Mesodermal cell (in vitro differentiated cells): ENCODE data around the gene DEGS2.
A peak's percentile ranks its signal among the peaks of the same experiment; 100 is the strongest.

ENCODE experiments used
- H3K27ac ChIP-seq: 2 replicates; pipeline ENCODE4 v1.7.0; 2013; ENCODE audit warnings: mild to moderate bottlenecking, low read depth, low read length, moderate library complexity; ENCODE audit not compliant: severe bottlenecking
- H3K36me3 ChIP-seq: 2 replicates; pipeline ENCODE4 v1.7.1; 2013; ENCODE audit warnings: mild to moderate bottlenecking, low read length, moderate library complexity; ENCODE audit not compliant: control insufficient read depth, insufficient read depth
- H3K4me1 ChIP-seq: one replicate; pipeline ENCODE4 v1.7.1; 2013; ENCODE audit warnings: mild to moderate bottlenecking, low read length; ENCODE audit not compliant: insufficient read depth, control insufficient read depth, poor library complexity, severe bottlenecking
- H3K4me3 ChIP-seq: 2 replicates; pipeline ENCODE4 v1.7.0; 2013; ENCODE audit warnings: low read length, control low read depth, mild to moderate bottlenecking; ENCODE audit not compliant: insufficient read depth, poor library complexity, severe bottlenecking; ENCODE audit errors: extremely low read depth
- H3K9me3 ChIP-seq: 2 replicates; pipeline ENCODE4 v1.7.1; 2013; ENCODE audit warnings: mild to moderate bottlenecking, low read length, moderate library complexity; ENCODE audit not compliant: control insufficient read depth
- WGBS, 2 experiments: methylation state at CpG; one replicate each; pipeline ENCODE4 v1.1.5; 2013; ENCODE audit warnings: missing lambda C conversion rate in 2 of 2; ENCODE audit not compliant: insufficient coverage in 2 of 2; 5-methylcytosine and 5-hydroxymethylcytosine counted together

Gene DEGS2

GRCh38 chr14:100178691-100179090, 19.2 kb upstream of the DEGS2 start:
- WGBS, 2 experiments: 92 to 100% methylated on average over 3 to 7 of the region's 7 CpGs
- no peaks in the 10 kb centered on the region for H3K9me3 ChIP-seq
- no peak overlapping the region for H3K4me3 ChIP-seq
- H3K36me3 ChIP-seq: no peaks in the 10 kb centered on the region
- no peaks in the 10 kb centered on the region for H3K4me1 ChIP-seq
- no peak overlapping the region for H3K27ac ChIP-seq

GRCh38 chr14:100176811-100177327, 17.4 kb upstream of the DEGS2 start:
- H3K27ac ChIP-seq: no peak overlapping the region
- no peaks in the 10 kb centered on the region for H3K4me1 ChIP-seq
- 93 to 97% methylated on average over 14 of the region's 14 CpGs for WGBS, 2 experiments
- H3K4me3 ChIP-seq: no peak overlapping the region
- no peaks in the 10 kb centered on the region for H3K36me3 ChIP-seq
- no peaks in the 10 kb centered on the region for H3K9me3 ChIP-seq

GRCh38 chr14:100173353-100173752, 13.9 kb upstream of the DEGS2 start:
- 63 to 76% methylated on average over 4 to 5 of the region's 7 CpGs for WGBS, 2 experiments
- Histone ChIP-seq H3K4me1 (no peaks in the 10 kb centered on the region), H3K36me3 (no peaks in the 10 kb centered on the region), H3K9me3 (no peaks in the 10 kb centered on the region), H3K4me3 (no peak overlapping the region), H3K27ac (no peak overlapping the region)

GRCh38 chr14:100172811-100173210, 13.4 kb upstream of the DEGS2 start:
- Histone ChIP-seq H3K27ac (no peak overlapping the region), H3K36me3 (no peaks in the 10 kb centered on the region), H3K4me3 (no peak overlapping the region), H3K4me1 (no peaks in the 10 kb centered on the region), H3K9me3 (no peaks in the 10 kb centered on the region)
- 87 to 96% methylated on average over 3 to 5 of the region's 5 CpGs for WGBS, 2 experiments

GRCh38 chr14:100170880-100171279, 11.4 kb upstream of the DEGS2 start:
- no peaks in the 10 kb centered on the region for H3K4me1 ChIP-seq
- no peak overlapping the region for H3K4me3 ChIP-seq
- H3K9me3 ChIP-seq: no peaks in the 10 kb centered on the region
- H3K27ac ChIP-seq: no peak overlapping the region
- 94 to 95% methylated on average over 2 of the region's 2 CpGs for WGBS, 2 experiments
- no peaks in the 10 kb centered on the region for H3K36me3 ChIP-seq

GRCh38 chr14:100168506-100168905, 9.1 kb upstream of the DEGS2 start:
- no CpG with 5 or more reads among the region's 1 CpG for WGBS, 2 experiments

GRCh38 chr14:100165831-100166440, 6.5 kb upstream of the DEGS2 start:
- H3K4me3 ChIP-seq: no peak overlapping the region
- no peaks in the 10 kb centered on the region for H3K4me1 ChIP-seq
- no peaks in the 10 kb centered on the region for H3K36me3 ChIP-seq
- H3K27ac ChIP-seq: no peak overlapping the region
- H3K9me3 ChIP-seq: no peaks in the 10 kb centered on the region
- no CpG with 5 or more reads among the region's 16 CpGs for WGBS, 2 experiments

More at GRCh38 chr14:100168506-100168905, 9.1 kb upstream of the DEGS2 start:
- no peak overlapping the region for H3K27ac ChIP-seq
- no peaks in the 10 kb centered on the region for H3K36me3 ChIP-seq
- H3K4me3 ChIP-seq: no peak overlapping the region
- no peaks in the 10 kb centered on the region for H3K9me3 ChIP-seq
- H3K4me1 ChIP-seq: no peaks in the 10 kb centered on the region

- Histone ChIP-seq H3K36me3 (no peaks in the 10 kb centered on the region), H3K27ac (no peak overlapping the region), H3K4me1 (no peaks in the 10 kb centered on the region), H3K4me3 (no peak overlapping the region), H3K9me3 (no peaks in the 10 kb centered on the region)
- 51 to 61% methylated on average over 24 to 25 of the region's 27 CpGs for WGBS, 2 experiments
Observed at GRCh38 chr14:100165376-100165775, 5.9 kb upstream of the DEGS2 start.

- H3K9me3 ChIP-seq: no peaks in the 10 kb centered on the region
- 90 to 92% methylated on average over 4 to 7 of the region's 7 CpGs for WGBS, 2 experiments
- H3K36me3 ChIP-seq: no peaks in the 10 kb centered on the region
- H3K27ac ChIP-seq: no peak overlapping the region
- no peak overlapping the region for H3K4me3 ChIP-seq
- no peaks in the 10 kb centered on the region for H3K4me1 ChIP-seq
Observed at GRCh38 chr14:100160534-100160916, 1.1 kb upstream of the DEGS2 start.

GRCh38 chr14:100159865-100160533, 554 bp upstream of the DEGS2 start:
- H3K9me3 ChIP-seq: peaks cover under 1% of the 10 kb centered on the region
- H3K4me3 ChIP-seq: no peak overlapping the region
- no peaks in the 10 kb centered on the region for H3K4me1 ChIP-seq
- no peak overlapping the region for H3K27ac ChIP-seq
- WGBS, 2 experiments: 10 to 20% methylated on average over 15 to 34 of the region's 39 CpGs
- H3K36me3 ChIP-seq: no peaks in the 10 kb centered on the region

- Histone ChIP-seq H3K9me3 (peaks cover 8% of the 10 kb centered on the region), H3K36me3 (no peaks in the 10 kb centered on the region), H3K4me1 (no peaks in the 10 kb centered on the region), H3K4me3 (peak overlapping the region; percentile 11), H3K27ac (no peak overlapping the region)
- 14 to 19% methylated on average over 25 to 27 of the region's 32 CpGs for WGBS, 2 experiments
Observed at GRCh38 chr14:100158566-100159093, 815 bp downstream of the DEGS2 start.
